Chondrocyte (in vitro differentiated cells): Measurements from ENCODE around the gene TARDBP. TPM values are rescaled to one million over a fixed set of nuclear protein-coding genes. Genes with fewer than 3 reads are reported as not detected.

Experiments used
- DNase-seq: peaks from one replicate; pipeline ENCODE4 v3.0.0; 2021; ENCODE audit warnings: mixed read lengths, low spot score
- H3K27ac Mint-ChIP-seq: one replicate; pipeline ENCODE4 v1.8.0; 2021; ENCODE audit warnings: mild to moderate bottlenecking, moderate library complexity, mixed read lengths; ENCODE audit not compliant: unreplicated experiment
- H3K27me3 Mint-ChIP-seq: 2 replicates; pipeline ENCODE4 v1.8.0; 2021; ENCODE audit warnings: low read depth, mixed read lengths
- H3K36me3 Mint-ChIP-seq: 2 replicates; pipeline ENCODE4 v1.8.0; 2021; ENCODE audit warnings: low read depth, mixed read lengths
- H3K4me1 Mint-ChIP-seq: 2 replicates; pipeline ENCODE4 v1.8.0; 2021; ENCODE audit warnings: low read depth, mild to moderate bottlenecking, mixed read lengths
- H3K4me3 Mint-ChIP-seq: one replicate; pipeline ENCODE4 v1.8.0; 2021; ENCODE audit warnings: mild to moderate bottlenecking, moderate library complexity, mixed read lengths; ENCODE audit not compliant: unreplicated experiment
- H3K9me3 Mint-ChIP-seq: 2 replicates; pipeline ENCODE4 v1.8.0; 2021; ENCODE audit warnings: low read depth, mixed read lengths
- CTCF ChIP-seq: fragments of 200-600 bp; sonication (generic); IDR thresholded peaks from 2 replicates; pipeline ENCODE4 v1.5.0; 2021; ENCODE audit warnings: antibody characterized with exemption, mild to moderate bottlenecking, moderate library complexity
- total RNA-seq: library from RNA; stranded (reverse); gene quantifications from 3 replicates; pipeline ENCODE4 v1.2.1, GENCODE V29; 2021

Gene TARDBP
- total RNA-seq, 1 donor from 2014 or later, result 103 TPM

GRCh38 chr1:10969971-10970332 is 42.5 kb upstream of the TARDBP start:
- no peaks in the 10 kb centered on the region for H3K36me3 Mint-ChIP-seq
- H3K27ac Mint-ChIP-seq, result no peak overlapping the region
- TF ChIP-seq CTCF, result no peak
- DNase-seq, result no peak
- no peaks in the 10 kb centered on the region for H3K4me1 Mint-ChIP-seq
- H3K27me3 Mint-ChIP-seq, result peaks cover 47% of the 10 kb centered on the region
- H3K9me3 Mint-ChIP-seq, result no peaks in the 10 kb centered on the region
- H3K4me3 Mint-ChIP-seq, result no peak overlapping the region

GRCh38 chr1:10973552-10973951 is 38.9 kb upstream of the TARDBP start:
- Mint-ChIP-seq H3K27ac (no peak overlapping the region), H3K9me3 (no peaks in the 10 kb centered on the region), H3K4me1 (peaks cover 15% of the 10 kb centered on the region), H3K27me3 (peaks cover 26% of the 10 kb centered on the region), H3K36me3 (no peaks in the 10 kb centered on the region), H3K4me3 (no peak overlapping the region)
- no peak for DNase-seq
- TF ChIP-seq CTCF, result no peak

GRCh38 chr1:10973956-10974881 is 38.2 kb upstream of the TARDBP start:
- Mint-ChIP-seq H3K9me3 (no peaks in the 10 kb centered on the region), H3K4me1 (peaks cover 20% of the 10 kb centered on the region), H3K36me3 (no peaks in the 10 kb centered on the region), H3K27me3 (peaks cover 25% of the 10 kb centered on the region), H3K27ac (no peak overlapping the region), H3K4me3 (no peak overlapping the region)
- no peak for TF ChIP-seq CTCF
- no peak for DNase-seq

GRCh38 chr1:10975567-10976326 is 36.7 kb upstream of the TARDBP start:
- peaks cover 17% of the 10 kb centered on the region for H3K27me3 Mint-ChIP-seq
- H3K9me3 Mint-ChIP-seq, result no peaks in the 10 kb centered on the region
- H3K4me3 Mint-ChIP-seq, result no peak overlapping the region
- no peak for DNase-seq
- peak overlapping the region; percentile 85 for H3K27ac Mint-ChIP-seq
- TF ChIP-seq CTCF, result no peak
- no peaks in the 10 kb centered on the region for H3K36me3 Mint-ChIP-seq
- peaks cover 35% of the 10 kb centered on the region for H3K4me1 Mint-ChIP-seq

- Mint-ChIP-seq H3K4me3 (no peak overlapping the region), H3K4me1 (peaks cover 40% of the 10 kb centered on the region), H3K27ac (no peak overlapping the region), H3K9me3 (no peaks in the 10 kb centered on the region), H3K27me3 (peaks cover 11% of the 10 kb centered on the region), H3K36me3 (no peaks in the 10 kb centered on the region)
- TF ChIP-seq CTCF, result no peak
- no peak for DNase-seq
Observed at GRCh38 chr1:10978719-10979118, 33.7 kb upstream of the TARDBP start.
